HG03159 (cell line): Measurements from ENCODE around the gene WDR77.

Source experiments
- ATAC-seq: cut with Tn5 transposase; IDR thresholded peaks from one replicate; pipeline ENCODE4 v1.9.1; 2021; ENCODE audit warnings: mild to moderate bottlenecking, moderate library complexity; ENCODE audit not compliant: unreplicated experiment

Gene WDR77

DNA sequence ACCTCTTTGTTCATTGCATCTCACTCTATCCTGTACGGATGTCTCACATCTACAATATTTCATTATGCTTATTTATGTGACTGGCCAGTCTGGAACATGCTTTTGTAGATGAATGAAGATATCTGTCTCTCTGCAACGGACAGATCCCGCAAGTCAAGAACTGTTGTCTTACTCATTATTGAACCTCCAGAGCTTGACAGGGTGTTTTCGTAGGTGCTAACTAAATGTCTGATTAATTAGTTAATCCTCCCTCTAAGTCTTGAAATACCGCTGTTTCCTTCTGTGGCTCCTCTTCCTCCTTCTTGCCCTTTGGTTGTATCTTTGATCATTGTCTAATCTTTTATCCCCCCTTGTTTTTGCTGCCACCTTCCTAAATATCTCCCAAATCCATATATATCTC is 21.5 kb upstream of the WDR77 start:
- no peak for ATAC-seq

DNA sequence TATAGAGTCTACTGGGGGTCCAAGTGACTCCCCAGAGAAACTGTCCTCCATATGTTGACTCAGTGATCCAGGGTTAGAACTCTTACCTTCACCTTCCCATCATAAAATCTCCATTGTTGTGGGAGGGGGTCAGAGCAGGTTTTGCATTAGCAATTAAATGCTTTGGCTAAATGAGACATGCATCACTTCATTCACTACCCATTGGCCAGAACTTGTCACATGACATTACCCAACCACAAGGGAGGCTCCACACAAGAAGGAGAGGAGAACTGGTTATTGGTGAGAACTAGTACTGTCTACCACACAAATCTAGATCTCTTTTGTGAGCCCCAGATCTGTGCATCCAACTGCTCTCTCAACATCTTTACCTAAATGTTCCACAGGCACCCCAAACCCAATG is 20.5 kb upstream of the WDR77 start:
- ATAC-seq: no peak

DNA sequence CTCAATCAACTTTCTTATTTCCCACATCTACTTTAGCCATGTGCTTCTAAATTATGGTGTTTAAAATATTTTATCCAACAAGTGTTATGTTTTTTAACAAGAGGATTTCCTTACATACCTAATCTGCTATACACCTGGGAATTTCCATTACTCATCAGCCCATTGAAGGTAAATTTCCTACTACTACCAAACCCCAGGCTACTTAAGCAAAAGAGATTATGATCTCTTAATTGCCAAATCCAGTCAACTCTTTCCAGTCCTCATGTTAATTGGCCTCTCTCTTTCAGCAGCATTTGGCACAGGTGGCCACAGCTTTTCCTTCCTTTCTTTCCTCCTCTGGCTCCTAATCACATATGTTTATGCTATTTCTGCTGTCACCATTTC is 19.7 kb upstream of the WDR77 start:
- no peak for ATAC-seq

DNA sequence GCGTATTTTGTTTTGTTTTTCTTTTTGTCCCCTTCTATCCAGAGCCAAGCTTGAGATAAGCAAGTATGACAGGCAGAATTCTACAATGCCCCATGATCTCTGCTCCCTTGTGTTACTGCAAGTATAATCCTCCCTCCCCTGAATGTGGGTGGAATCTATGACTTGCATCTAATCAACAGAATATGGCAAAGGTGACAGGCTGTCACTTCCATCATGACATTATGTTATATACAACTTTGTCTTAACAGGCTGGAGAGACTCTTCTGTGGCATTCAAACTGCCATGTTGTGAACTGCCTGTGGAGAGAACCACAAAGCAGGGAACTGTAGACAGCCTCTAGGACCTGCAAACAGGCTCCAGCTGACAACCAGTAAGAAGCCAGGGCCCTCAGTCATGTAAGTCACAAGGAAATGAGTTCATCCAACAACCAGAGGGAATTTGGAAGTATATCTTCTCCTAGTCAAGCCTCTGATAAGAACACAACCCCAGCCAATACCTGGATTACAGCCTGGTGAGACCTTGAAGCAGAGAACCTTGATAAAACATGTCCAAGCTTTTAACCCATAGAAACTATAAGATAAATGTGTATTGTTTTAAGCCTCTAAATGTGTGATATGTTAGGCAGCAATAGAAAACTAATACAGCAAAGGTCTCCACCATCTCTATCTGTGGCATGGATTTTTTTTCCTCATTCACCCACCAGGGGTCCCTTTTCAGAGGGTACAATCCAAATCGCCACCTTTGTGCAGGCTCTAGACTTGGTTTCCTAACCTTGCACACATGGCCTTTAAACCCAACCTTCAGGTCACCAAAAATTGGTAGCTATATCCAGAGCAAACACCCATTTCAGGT is 19.0 kb upstream of the WDR77 start:
- no peak for ATAC-seq

DNA sequence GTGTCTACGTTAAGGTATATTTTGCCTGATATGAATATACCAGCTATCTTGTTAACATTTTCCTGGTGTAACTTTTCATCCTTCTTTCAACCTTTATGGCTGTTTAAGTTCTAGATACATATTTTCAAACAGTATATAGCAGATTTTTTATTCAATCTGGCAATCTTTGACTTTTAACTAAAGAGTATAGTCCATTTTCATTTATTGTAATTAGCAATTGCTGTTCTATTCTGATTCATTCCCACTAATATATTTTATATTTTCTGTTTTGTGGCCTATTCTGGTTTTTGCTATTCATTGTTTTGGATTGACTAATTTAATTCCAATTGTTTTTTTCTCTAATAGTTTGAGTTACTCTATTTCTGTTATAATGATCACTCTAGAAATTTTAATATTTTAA is 17.4 kb upstream of the WDR77 start:
- ATAC-seq: no peak

DNA sequence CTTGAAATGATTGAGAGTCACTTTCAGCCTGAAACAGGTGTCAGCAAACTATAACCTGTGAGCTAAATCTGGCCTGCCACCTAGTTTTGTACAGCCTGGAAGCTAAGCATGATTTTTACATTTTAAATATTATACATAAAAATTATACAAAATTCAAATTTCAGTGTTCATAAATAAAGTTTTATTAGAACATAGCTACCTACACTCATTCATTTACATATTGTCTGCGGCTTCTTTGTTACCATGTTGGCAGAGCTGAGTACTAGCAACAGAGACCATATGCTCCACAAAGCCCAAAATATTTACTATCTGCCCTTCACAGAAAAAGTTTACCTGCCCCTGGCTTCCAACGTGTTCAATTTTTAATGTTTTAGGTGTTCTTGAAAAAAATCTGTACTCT is 16.7 kb upstream of the WDR77 start:
- no peak for ATAC-seq

DNA sequence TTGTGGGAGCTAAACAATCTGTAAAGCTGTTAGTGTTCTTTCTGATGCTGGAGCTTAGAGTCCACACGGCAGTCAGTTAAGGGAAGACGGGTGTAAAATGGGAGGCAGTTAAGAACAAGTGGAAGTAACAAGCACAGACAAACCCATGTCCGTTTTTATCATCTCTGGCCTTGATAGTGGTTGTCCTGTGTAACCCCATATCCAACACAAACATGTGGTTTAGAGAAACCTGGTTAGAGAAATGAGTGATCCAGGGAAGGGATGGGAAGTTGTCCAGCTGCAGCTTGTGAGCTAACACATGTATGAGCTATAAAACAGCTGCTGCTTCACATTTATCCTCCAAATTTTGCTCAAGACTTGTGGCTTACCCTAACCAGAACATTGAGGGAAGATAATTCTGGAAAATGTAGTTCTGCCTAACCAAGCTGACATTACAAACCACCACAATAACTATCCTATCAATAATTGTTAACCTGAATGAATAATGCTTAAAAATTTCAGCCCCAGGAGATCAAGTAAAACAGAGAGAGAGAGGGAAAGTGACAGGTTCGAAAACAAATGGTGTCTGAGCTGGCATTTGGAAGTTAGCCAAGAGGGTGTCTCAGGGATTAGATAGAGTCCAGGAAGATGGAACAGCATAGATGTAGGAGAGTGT is 14.1 kb upstream of the WDR77 start:
- ATAC-seq: no peak

DNA sequence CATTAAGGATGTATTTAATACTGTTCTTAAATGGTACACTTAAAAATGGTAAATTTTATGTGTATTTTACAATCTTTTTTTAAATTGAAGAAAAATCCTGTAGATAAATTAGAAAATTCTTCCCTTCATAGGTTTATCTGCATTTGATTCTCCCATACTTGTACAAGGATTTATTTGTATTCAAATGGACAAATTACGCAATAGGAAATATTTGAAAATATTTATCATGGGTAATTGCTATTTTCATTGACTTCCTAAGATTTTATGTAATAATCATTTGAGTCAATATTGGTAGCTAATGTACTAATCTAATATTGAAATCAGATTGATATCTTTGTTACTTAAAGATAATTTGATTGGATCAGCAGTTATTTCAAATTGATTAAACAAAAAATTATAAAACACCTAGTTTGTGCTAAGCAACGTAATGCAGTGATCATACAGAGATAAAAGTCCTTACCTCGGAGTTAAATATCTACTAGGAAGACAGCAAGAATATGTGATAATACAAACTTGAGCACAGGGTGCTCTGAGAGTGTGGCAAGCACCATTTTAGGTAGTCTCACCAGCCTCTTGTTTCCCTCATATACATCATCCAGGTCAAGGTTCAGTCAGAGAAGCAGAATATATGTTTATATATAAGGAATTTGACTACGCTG is 13.4 kb upstream of the WDR77 start:
- ATAC-seq: no peak

DNA sequence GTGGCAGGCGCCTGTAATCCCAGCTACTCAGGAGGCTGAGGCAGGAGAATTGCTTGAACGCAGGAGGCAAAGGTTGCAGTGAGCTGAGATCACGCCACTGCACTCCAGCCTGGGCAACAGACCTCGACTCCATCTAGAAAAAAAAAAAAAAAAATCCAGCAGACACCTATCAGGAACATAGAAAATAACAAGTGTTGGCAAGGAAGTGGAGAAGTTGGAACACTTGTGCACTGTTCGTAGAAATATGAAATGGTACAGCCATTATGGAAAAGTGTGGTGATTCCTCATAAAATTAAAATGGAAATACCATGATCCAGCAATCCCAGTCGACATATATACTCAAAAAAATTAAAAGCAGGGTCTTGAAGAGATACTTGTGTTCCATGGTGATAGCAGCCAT is 12.7 kb upstream of the WDR77 start:
- ATAC-seq: no peak

DNA sequence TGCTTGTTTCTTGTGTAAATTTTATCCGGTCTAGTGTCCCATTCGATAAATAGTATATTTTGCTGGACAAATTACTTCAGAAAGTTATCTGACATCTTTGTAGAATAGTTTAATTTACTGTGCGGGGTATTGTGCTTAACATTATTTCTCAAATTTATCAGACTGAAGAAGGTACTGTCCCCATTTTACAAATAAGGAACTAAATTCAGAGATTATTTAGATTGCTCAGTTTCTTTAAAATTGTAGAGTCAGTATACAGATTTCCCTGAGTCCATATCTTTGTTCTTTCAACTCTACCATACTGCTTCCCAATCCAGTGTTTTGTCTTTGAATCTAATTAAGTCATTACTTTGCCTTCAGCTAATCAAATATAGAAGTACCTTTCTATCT is 6.6 kb upstream of the WDR77 start:
- no peak for ATAC-seq

DNA sequence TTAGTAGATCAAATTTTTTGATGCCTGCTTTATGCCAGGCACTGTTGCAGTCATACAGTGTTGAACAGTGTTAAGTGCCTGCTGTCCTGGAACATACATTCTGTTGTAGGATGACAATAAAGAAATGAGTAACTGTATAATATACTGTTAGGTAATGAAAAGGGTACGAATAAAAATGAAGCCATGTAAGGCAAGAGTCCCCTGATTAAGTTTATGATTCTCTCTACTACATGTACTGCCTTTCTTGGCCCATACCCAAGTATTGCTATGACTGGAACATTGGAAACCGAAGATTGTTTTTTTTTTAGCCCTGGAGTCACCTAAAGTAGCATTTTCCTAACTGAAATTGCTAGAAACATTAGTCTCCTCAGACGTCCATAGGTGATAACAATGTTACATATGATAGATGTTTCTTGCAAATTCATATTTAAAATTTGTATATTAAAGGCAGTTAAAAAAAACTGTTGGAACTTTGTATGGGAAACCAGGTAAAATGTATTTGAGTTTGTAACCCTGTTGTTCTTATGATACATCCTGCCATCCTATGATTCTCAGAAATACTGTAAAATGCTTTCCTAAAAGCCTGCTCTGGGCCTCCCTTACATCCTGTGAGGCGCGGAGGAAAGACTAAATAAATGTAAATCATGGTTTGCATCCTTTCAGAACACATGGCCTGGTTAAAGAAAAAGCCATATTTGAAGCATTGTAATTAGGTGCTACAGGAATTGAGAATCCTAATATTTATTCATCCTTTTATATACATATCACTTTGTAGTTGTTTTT is 6.0 kb upstream of the WDR77 start:
- ATAC-seq: no peak

DNA sequence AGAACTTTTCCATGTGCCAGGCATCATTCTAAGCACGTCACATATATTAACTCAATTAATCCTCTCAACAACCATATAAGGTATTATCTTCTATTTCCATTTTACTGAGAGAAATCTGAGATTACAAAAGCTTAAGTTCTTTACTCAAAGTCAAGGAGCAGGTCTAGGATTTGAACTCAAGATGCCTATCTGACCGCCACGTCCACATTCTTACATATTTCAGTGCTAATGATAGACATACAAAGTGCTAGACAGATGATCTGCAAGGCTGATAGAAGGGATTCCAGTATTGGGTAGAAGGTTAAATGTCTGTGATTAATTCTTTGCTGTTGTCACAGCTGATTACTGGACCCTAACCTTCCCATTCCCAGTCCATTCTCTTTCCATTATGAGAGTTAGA is 4.7 kb upstream of the WDR77 start:
- ATAC-seq: no peak

DNA sequence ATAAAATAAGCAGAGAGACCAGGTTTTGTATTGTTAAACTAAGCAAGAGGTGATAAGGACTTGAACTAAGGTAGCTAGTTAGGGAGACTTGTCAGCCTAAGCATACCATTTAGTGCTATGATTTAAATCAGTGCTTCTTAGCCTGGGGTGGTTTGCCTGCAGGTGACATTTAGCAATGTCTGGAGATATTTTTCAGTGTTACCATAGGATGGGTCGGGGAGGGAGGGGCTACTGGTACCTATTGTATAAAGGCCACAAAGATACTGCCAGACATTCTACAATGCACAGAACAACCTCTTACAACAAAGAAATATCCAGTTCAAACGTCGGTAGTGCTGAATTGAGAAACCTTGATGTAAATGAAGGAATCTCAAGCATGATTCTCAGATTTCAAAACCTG is 3.5 kb upstream of the WDR77 start:
- ATAC-seq: no peak

DNA sequence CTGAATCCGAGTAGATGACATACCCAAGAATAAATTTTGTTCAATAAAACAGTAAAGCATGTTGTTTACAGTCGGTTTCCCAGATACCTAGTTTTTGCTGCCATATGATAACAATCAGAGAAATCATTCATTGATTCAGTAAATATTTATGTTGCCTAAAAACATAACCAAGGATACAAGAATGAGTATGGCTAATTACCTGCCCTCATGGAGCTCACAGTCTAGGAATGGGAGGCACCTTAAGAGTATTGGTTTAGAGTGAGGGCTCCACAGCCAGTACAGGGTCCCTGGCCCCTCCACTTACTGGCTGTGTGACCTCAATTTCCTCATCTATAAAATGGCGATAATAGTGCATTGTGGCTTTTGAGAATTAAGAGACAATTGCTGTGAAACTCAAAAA is 1.1 kb upstream of the WDR77 start:
- no peak for ATAC-seq

DNA sequence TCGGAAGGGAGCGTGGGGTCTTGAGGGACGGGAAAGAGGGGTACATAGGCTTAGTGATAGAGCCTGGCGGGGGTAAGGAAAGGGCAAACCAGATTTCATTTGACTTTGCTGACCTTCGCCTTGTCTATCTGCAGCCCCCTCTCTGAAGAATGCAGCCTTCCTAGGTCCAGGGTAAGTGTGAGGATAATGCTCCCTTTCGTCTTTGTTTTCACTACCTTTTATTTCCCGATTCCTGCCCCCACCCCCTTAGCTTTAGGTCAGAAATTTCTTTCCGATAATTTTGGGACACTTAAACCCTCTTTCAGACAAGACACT is 604 bp upstream of the WDR77 start:
- no peak for ATAC-seq

DNA sequence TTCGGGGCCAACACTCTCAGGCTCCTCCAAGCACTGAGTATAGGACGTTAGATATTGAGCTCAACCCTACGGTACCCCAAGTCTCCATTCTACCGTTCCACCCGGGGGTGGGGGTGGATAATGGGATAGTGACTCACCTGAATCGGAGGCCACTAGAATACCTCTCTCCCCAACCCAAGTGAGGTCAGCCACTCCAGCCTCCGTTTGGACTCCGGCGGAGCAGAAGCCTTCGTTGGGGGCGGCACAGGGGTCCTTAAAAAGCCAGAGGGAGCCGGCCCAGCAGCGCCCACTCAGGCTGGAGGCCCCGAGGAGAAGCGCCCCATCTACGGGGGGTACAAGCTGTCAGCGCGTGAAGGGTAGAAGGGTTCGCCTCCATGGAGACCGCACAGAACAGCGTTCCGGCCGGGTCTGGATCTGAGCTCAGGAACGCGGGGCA is 556 bp downstream of the WDR77 start:
- ATAC-seq: peak; percentile 25

DNA sequence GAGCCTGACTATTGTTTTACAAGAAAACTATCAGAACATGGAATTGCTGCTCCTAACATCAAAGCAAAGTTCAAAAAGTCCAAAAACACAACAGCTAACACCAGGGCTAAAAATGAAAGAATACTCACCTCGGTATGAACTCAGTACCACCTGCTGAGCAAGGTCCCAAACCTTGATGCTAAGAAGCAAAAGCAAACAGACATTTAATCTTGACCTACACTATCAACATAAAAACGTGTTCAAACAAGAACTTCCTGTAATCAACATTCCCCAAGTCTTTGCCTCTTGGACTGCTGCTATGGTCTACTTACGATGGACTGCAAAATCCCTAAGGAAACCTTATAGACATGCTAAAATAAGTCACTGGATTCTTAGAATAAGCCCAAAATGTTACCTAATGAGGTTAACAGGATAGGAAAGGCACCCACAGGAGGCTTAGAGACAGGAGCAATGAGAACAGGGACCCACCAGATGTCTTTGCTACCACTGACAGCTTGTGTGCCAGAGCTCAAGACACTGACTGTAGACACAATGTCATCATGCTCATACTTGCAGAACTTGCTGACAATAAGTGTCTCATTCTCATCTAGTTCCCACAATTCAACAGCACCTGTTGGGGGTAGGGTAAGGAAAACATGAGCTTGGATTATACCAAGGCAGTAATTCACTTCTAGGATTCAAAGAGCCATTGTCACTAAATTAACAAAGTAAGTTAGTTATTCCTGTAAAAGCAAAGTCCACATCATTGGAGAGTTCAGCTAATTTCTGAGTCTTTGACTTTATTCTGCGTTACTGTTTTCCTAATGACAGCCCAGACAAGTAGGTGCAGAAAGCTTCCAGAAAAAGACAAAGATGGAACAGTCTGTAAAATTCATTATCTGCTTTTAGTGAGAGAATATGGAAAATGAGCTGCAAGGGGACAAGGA is 1.8 kb downstream of the WDR77 start:
- no peak for ATAC-seq

DNA sequence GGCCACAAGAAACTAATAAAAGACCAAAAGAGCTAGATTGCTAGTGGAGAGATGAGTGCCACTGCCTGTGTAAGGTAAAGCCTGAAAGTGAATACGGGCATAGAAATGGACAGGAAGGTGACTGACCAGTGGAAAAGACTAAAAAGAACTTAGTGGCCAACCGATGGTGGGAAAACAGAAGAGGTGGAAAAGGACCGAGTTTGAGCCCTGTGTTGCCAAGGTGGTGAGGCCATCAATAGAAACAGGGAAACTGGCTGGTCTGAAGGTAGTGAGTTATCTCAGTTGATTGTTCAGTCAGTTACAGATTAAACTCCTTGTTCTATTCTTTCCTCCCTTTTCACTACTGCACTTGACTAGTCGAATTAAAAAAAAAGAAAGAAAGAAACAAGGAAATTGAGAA is 2.5 kb downstream of the WDR77 start:
- ATAC-seq: no peak

DNA sequence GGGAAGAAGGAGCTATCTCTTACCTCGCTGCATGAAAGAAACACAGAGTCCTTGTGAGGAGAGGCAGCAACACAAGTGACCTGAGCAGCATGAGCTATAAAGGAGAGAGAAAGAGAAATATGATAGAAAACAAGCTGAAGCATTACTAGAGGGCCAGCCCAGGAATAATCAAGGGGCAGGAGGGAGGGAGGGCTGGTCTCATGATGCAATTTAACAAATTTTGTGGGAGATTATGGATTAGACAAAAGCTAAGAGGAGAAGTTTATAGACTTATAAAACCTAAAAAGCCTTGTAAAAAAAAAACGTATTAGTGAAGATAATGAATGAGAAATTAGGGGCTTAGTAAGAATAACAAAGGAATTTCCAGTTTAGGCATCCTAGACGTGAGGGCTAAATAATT is 5.0 kb downstream of the WDR77 start:
- no peak for ATAC-seq

DNA sequence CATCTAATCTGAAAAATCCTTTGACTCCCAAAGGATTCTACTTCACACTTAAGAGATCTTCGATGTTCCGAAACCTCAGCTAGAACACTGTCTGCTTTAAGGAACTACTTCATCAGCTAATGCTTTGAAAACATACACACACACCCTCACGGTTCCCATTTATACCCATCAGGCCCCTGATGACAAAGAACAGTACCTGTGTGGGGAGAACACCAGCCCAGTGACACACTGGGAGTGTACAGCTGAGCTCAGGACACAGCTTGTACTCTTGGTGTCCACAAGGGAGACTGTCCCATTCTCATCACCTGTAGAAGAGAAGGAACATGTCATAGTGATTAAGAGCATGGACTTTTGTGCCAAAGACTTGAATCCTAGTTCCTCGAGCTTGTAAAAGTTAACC is 6.6 kb downstream of the WDR77 start:
- no peak for ATAC-seq
